K562 (cell line): ENCODE measurements around the gene HSPA5. TPM values are rescaled to one million over a fixed set of nuclear protein-coding genes. Genes with fewer than 3 reads are reported as not detected.

Experiments used
- ARID4B ChIP-seq: sonication (generic); formaldehyde crosslinking; IDR thresholded peaks from 2 replicates; pipeline ENCODE4 v1.8.0; 2022; ENCODE audit warnings: mild to moderate bottlenecking, missing genetic modification reagents
- CCNT2 ChIP-seq: IDR thresholded peaks from 2 replicates; pipeline ENCODE4 v1.6.1; 2011; ENCODE audit warnings: borderline replicate concordance, low read depth, mild to moderate bottlenecking, moderate library complexity, mixed read lengths, low read length; ENCODE audit not compliant: insufficient read length; ENCODE audit errors: extremely low read depth
- CHD1 ChIP-seq: fragments of 200-600 bp; sonication (generic); IDR thresholded peaks from one replicate; pipeline ENCODE4 v1.6.1; 2012; ENCODE audit warnings: mild to moderate bottlenecking, moderate library complexity, low read length, inconsistent platforms
- DEAF1 ChIP-seq: fragments of 450-650 bp; formaldehyde crosslinking; IDR thresholded peaks from 2 replicates; pipeline ENCODE4 v1.4.0; 2020; ENCODE audit warnings: mild to moderate bottlenecking, moderate library complexity
- ETS1 ChIP-seq: conservative IDR thresholded peaks from 2 replicates; pipeline ENCODE4 v1.6.1; 2011; ENCODE audit warnings: low read depth, mild to moderate bottlenecking, low read length; ENCODE audit not compliant: control insufficient read depth
- FOXP1 ChIP-seq: sonication (generic); formaldehyde crosslinking; IDR thresholded peaks from 2 replicates; pipeline ENCODE4 v1.8.0; 2022; ENCODE audit warnings: mild to moderate bottlenecking, missing genetic modification reagents
- HNRNPLL ChIP-seq: fragments of 200-400 bp; formaldehyde crosslinking; IDR thresholded peaks from 2 replicates; pipeline ENCODE4 v1.6.1; 2017; ENCODE audit warnings: low read length, low read depth, mild to moderate bottlenecking; ENCODE audit not compliant: poor library complexity, severe bottlenecking
- IFI16 ChIP-seq: fragments of 250-450 bp; sonication (Bioruptor Pico); IDR thresholded peaks from 2 replicates; pipeline ENCODE4 v2.1.2; 2022; ENCODE audit warnings: mild to moderate bottlenecking, inconsistent platforms
- MAX ChIP-seq: sonication (generic); formaldehyde crosslinking; IDR thresholded peaks from 2 replicates; pipeline ENCODE4 v1.9.0; 2022; ENCODE audit warnings: mild to moderate bottlenecking, missing genetic modification reagents
- MED1 ChIP-seq: sonication (generic); formaldehyde crosslinking; IDR thresholded peaks from 2 replicates; pipeline ENCODE4 v1.8.1; 2023; ENCODE audit warnings: missing genetic modification reagents, borderline replicate concordance
- NR3C1 ChIP-seq: sonication (generic); formaldehyde crosslinking; IDR thresholded peaks from 2 replicates; pipeline ENCODE4 v1.8.1; 2022; ENCODE audit warnings: missing genetic modification reagents
- RBM39 ChIP-seq: fragments of 200-400 bp; formaldehyde crosslinking; optimal IDR thresholded peaks from 2 replicates; pipeline ENCODE3; 2018; ENCODE audit warnings: low read depth, low read length
- SPI1 ChIP-seq: IDR thresholded peaks from 2 replicates; pipeline ENCODE4 v1.6.1; 2011; ENCODE audit warnings: low read depth, low read length, control low read depth, borderline replicate concordance
- ZBTB12 ChIP-seq: fragments of 250-450 bp; sonication (Bioruptor Pico); IDR thresholded peaks from 2 replicates; pipeline ENCODE4 v1.4.0; 2020
- ZBTB7A ChIP-seq: IDR thresholded peaks from 2 replicates; pipeline ENCODE4 v1.6.1; 2011; ENCODE audit warnings: low read depth, mild to moderate bottlenecking, low read length, moderate library complexity, borderline replicate concordance; ENCODE audit not compliant: control insufficient read depth
- polyA plus RNA-seq, 8 experiments: library from polyadenylated mRNA; depleted of rRNA in 4 of 8; stranded (reverse) in 5 of 8; unstranded in 3 of 8; fragments of >200 nt; fragmentation: Nextera tagmentation in 2 of 8; fragmentation: Illumina TruSeq in 1 of 8; extraction: Ambion mirVana in 2 of 8; extraction: Trizol in 1 of 8; gene quantifications; 2 replicates each; pipeline versions ENCODE4 v1.2.1 to v1.2.3, GENCODE V29; 2011 to 2014; ENCODE audit warnings: inconsistent platforms in 1 of 8, missing spikeins in 1 of 8
- total RNA-seq, 7 experiments: library from RNA; depleted of rRNA in 6 of 7; stranded (reverse); fragments of >200 nt in 6 of 7; fragmentation: Illumina TruSeq in 2 of 7; extraction: Trizol in 2 of 7; gene quantifications; 2 replicates each; pipeline versions ENCODE4 v1.2.1 to v1.2.3, GENCODE V29; 2011 to 2021; ENCODE audit warnings: low replicate concordance in 1 of 7
- TF ChIP-seq, protein P1 (sequence below): sonication (generic); formaldehyde crosslinking; IDR thresholded peaks from 2 replicates; pipeline ENCODE4 v1.9.0; 2022; ENCODE audit warnings: mild to moderate bottlenecking, missing genetic modification reagents
- TF ChIP-seq, protein P2 (sequence below): fragments of 250-450 bp; sonication (Bioruptor Pico); IDR thresholded peaks from 2 replicates; pipeline ENCODE4 v1.5.0; 2021

Gene HSPA5
- total and polyA plus RNA-seq, 9 of the 15 experiments (the other 6 are each of a cell fraction or from before 2014, with no cell fraction given), result 48.0 to 265 (median 113) TPM

DNA sequence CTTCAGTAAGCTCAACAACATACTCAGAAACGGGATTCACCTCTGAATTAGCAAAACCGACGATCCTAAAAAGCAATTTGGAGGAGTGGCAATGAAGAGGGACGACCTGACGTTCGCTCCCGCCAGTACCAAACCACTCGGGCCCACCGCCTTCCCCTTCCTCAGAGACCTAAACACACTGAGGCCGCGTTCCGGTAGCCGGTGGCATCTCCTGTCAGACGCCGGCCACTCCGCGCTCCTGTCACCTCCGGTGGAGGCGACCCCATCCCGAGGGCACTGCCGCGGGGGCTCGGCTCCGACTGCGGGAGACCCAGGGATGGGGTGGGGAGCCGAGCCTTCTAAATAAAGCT lies 52.2 kb downstream of the HSPA5 start (continued):
- TF ChIP-seq DEAF1 (no peak), MED1 (no peak), MAX (CRISPR knock-in tag) (0 out of 2 replicates have a peak, but pooled peaks have one; percentile 30), CCNT2 (no peak), FOXP1 (peak; percentile 58; the same call in 1 of the 2 replicates), NR3C1 (CRISPR knock-in tag) (0 out of 2 replicates have a peak, but pooled peaks have one; percentile 30), ZBTB12 (CRISPR knock-in tag) (no peak), IFI16 (CRISPR knock-in tag) (no peak), ETS1 (0 out of 2 replicates have a peak, but pooled peaks have one; percentile 24), HNRNPLL (no peak), ARID4B (CRISPR knock-in tag) (peak; percentile 78), SPI1 (no peak), CHD1 (peak; percentile 66), RBM39 (no peak), ZBTB7A (no peak)
- TF ChIP-seq, protein P1, sequence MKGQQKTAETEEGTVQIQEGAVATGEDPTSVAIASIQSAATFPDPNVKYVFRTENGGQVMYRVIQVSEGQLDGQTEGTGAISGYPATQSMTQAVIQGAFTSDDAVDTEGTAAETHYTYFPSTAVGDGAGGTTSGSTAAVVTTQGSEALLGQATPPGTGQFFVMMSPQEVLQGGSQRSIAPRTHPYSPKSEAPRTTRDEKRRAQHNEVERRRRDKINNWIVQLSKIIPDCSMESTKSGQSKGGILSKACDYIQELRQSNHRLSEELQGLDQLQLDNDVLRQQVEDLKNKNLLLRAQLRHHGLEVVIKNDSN (CRISPR knock-in tag), result peak; percentile 32; the same call in 1 of the 2 replicates
- TF ChIP-seq, protein P2, sequence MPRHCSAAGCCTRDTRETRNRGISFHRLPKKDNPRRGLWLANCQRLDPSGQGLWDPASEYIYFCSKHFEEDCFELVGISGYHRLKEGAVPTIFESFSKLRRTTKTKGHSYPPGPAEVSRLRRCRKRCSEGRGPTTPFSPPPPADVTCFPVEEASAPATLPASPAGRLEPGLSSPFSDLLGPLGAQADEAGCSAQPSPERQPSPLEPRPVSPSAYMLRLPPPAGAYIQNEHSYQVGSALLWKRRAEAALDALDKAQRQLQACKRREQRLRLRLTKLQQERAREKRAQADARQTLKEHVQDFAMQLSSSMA (CRISPR knock-in tag), result no peak
